ENCODE measurements around the gene LRP8. TPM values are rescaled to one million over a fixed set of nuclear protein-coding genes. Genes with fewer than 3 reads are reported as not detected.

LRP8 gene
- total RNA-seq, 1 donor from 2014 or later, result 15.6 TPM

DNA sequence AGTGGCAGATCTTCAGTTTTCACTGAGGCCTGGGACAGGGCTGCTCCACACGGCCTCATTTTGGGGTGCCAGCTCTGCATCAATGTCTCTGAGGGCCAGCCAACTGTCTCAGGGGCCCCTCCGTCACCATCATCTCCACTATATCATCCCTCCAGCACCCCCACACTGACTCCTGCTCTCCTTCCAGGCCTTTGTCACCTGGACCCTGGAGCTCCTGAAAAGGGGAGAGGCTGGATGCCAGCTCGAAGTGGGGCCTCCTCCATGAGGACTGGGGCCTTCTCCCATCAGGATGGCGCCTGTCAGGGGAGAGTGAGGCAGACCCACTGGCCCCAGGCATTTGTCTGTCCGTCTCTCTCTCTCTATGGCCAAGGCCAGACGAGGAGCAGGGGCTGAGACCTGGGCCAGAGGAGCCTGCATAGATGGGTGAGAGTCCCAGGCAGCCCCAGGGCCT, 44.7 kb upstream of the LRP8 start:
- H4K20me1 ChIP-seq (ENCODE audit: low read depth), result no peaks in the 10 kb centered on the region
- H3K4me3 Mint-ChIP-seq, result no peak overlapping the region
- no peak overlapping the region for H2AFZ ChIP-seq (replicated peaks)
- H3K36me3 Mint-ChIP-seq, result no peaks in the 10 kb centered on the region
- no peaks in the 10 kb centered on the region for H3K9me3 Mint-ChIP-seq
- H3K9ac ChIP-seq, result no peak overlapping the region
- TF ChIP-seq EZH2phosphoT487 (IDR thresholded peaks at IDR 0.05) (no peak), EZH2 (IDR thresholded peaks at IDR 0.05) (no peak)
- TF ChIP-seq, protein P1, sequence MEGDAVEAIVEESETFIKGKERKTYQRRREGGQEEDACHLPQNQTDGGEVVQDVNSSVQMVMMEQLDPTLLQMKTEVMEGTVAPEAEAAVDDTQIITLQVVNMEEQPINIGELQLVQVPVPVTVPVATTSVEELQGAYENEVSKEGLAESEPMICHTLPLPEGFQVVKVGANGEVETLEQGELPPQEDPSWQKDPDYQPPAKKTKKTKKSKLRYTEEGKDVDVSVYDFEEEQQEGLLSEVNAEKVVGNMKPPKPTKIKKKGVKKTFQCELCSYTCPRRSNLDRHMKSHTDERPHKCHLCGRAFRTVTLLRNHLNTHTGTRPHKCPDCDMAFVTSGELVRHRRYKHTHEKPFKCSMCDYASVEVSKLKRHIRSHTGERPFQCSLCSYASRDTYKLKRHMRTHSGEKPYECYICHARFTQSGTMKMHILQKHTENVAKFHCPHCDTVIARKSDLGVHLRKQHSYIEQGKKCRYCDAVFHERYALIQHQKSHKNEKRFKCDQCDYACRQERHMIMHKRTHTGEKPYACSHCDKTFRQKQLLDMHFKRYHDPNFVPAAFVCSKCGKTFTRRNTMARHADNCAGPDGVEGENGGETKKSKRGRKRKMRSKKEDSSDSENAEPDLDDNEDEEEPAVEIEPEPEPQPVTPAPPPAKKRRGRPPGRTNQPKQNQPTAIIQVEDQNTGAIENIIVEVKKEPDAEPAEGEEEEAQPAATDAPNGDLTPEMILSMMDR (IDR thresholded peaks at IDR 0.05), result no peak
- H3K4me2 ChIP-seq, result no peak overlapping the region
- peaks cover 6% of the 10 kb centered on the region for H3K27me3 Mint-ChIP-seq (ENCODE audit: insufficient read depth, low read depth)
- peaks cover 22% of the 10 kb centered on the region for H3K4me1 ChIP-seq
- no peak overlapping the region for H3K27ac Mint-ChIP-seq
- no peaks in the 10 kb centered on the region for H3K9me3 ChIP-seq (ENCODE audit: low read depth)
- no peaks in the 10 kb centered on the region for H3K27me3 ChIP-seq
- no peaks in the 10 kb centered on the region for H3F3A ChIP-seq (ENCODE audit: low read depth)
- DNase-seq (ENCODE audit: low spot score), result no peak
- H3K79me2 ChIP-seq (ENCODE audit: low read depth), result no peaks in the 10 kb centered on the region
- H3K27ac ChIP-seq, result no peak overlapping the region
- no peak overlapping the region for H3K4me3 ChIP-seq
- H3K36me3 ChIP-seq, result no peaks in the 10 kb centered on the region
- H3K4me1 Mint-ChIP-seq, result peaks cover 15% of the 10 kb centered on the region

DNA sequence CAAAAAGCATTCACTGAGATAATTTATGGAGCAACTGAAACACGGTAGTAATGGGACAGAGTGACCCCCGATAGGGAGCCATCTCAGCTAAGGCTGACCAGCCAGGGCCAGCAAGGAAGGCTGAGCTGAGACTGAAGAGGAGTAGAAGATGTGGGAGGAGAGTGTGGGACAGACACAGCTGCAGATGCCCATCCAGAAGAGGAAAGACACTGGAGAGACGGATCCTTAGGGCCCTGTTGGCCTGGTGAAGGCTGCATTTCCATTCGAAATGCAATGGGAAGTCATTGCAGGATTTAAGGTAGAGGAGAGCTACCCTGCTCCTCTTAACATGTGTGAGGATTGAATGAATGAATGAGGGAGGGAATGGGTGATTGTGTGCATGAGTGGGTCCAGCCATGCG, 44.0 kb upstream of the LRP8 start:
- Histone ChIP-seq H3K27me3 (no peaks in the 10 kb centered on the region), H2AFZ (replicated peaks) (no peak overlapping the region), H3K36me3 (no peaks in the 10 kb centered on the region), H3K4me2 (no peak overlapping the region), H3K4me3 (no peak overlapping the region), H3K4me1 (peaks cover 21% of the 10 kb centered on the region), H4K20me1 (ENCODE audit: low read depth) (no peaks in the 10 kb centered on the region), H3K79me2 (ENCODE audit: low read depth) (no peaks in the 10 kb centered on the region), H3F3A (ENCODE audit: low read depth) (no peaks in the 10 kb centered on the region), H3K9ac (no peak overlapping the region), H3K27ac (no peak overlapping the region), H3K9me3 (ENCODE audit: low read depth) (no peaks in the 10 kb centered on the region)
- H3K4me1 Mint-ChIP-seq, result peaks cover 12% of the 10 kb centered on the region
- TF ChIP-seq EZH2 (IDR thresholded peaks at IDR 0.05) (no peak), EZH2phosphoT487 (IDR thresholded peaks at IDR 0.05) (no peak)
- TF ChIP-seq, protein P1 (IDR thresholded peaks at IDR 0.05), result no peak
- H3K9me3 Mint-ChIP-seq, result no peaks in the 10 kb centered on the region
- H3K36me3 Mint-ChIP-seq, result no peaks in the 10 kb centered on the region
- peaks cover 6% of the 10 kb centered on the region for H3K27me3 Mint-ChIP-seq (ENCODE audit: insufficient read depth, low read depth)
- H3K27ac Mint-ChIP-seq, result no peak overlapping the region
- no peak for DNase-seq (ENCODE audit: low spot score)
- H3K4me3 Mint-ChIP-seq, result no peak overlapping the region

DNA sequence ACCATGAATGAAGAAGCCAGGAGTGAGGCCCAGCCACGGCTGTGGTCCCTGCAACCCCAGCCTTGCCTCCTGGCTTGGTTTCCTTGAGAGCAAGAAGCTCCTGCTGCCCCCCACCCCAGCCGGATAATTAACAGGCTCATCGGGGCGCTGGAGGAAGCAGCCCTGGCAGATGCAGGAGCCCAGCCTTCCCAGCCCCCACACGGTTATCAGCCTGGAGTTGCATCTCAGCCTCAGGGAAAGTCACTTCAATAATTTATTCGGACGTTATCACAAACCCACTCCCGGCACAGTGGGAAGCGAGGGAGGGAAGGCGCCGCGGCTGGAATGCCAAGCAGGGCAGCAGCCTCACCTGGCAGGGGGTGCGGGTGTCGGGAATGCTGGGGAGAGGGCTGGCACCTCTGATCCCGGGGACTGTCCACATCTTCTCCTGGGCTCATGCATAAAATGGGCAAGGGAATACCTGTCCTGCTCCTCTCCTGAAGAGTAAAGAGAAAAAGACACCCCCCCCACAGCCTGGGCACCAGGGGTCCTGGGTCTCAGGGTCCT, 43.3 kb upstream of the LRP8 start:
- no peaks in the 10 kb centered on the region for H3K79me2 ChIP-seq (ENCODE audit: low read depth)
- DNase-seq (ENCODE audit: low spot score), result peak; percentile 26
- peaks cover 6% of the 10 kb centered on the region for H3K27me3 Mint-ChIP-seq (ENCODE audit: insufficient read depth, low read depth)

More for the DNA sequence above, 43.3 kb upstream of the LRP8 start:
- H3K4me1 Mint-ChIP-seq, result peaks cover 12% of the 10 kb centered on the region
- H2AFZ ChIP-seq (replicated peaks), result no peak overlapping the region
- peaks cover 18% of the 10 kb centered on the region for H3K4me1 ChIP-seq
- no peaks in the 10 kb centered on the region for H3K9me3 Mint-ChIP-seq
- H3K36me3 ChIP-seq, result no peaks in the 10 kb centered on the region
- no peaks in the 10 kb centered on the region for H3F3A ChIP-seq (ENCODE audit: low read depth)
- TF ChIP-seq EZH2 (IDR thresholded peaks at IDR 0.05) (no peak), EZH2phosphoT487 (IDR thresholded peaks at IDR 0.05) (no peak)
- TF ChIP-seq, protein P1 (IDR thresholded peaks at IDR 0.05), result no peak
- no peak overlapping the region for H3K4me3 Mint-ChIP-seq
- no peak overlapping the region for H3K4me2 ChIP-seq
- no peaks in the 10 kb centered on the region for H3K36me3 Mint-ChIP-seq
- H3K27me3 ChIP-seq, result no peaks in the 10 kb centered on the region
- H3K27ac ChIP-seq, result no peak overlapping the region
- no peak overlapping the region for H3K4me3 ChIP-seq
- H3K9me3 ChIP-seq (ENCODE audit: low read depth), result no peaks in the 10 kb centered on the region
- H3K9ac ChIP-seq, result no peak overlapping the region
- H4K20me1 ChIP-seq (ENCODE audit: low read depth), result no peaks in the 10 kb centered on the region
- H3K27ac Mint-ChIP-seq, result peak overlapping the region; percentile 50
